Measurements from ENCODE around the gene HSD17B12. TPM values are rescaled to one million over a fixed set of nuclear protein-coding genes. Genes with fewer than 3 reads are reported as not detected.
"Not testable (repeated sequence)": the region's sequence is repeated elsewhere in the genome, so short reads cannot be mapped to it uniquely, and the experiment has no call there.

The HSD17B12 gene
- total and polyA plus RNA-seq, 2 of the 13 experiments (the other 11 are each of a cell fraction or from before 2014, with no cell fraction given) = 50.3 to 117 TPM

- peak; percentile 97 for TF ChIP-seq ZNF317 (CRISPR knock-in tag; IDR thresholded peaks at IDR 0.05)
- no peak for TF ChIP-seq IKZF4 (CRISPR knock-in tag; IDR thresholded peaks at IDR 0.05; ENCODE audit: borderline replicate concordance, low read depth, not compliant biosample characterization)
- no peak for TF ChIP-seq UBTF (CRISPR knock-in tag; IDR thresholded peaks at IDR 0.05)
- H3K9me3 ChIP-seq (ENCODE audit: low read length) = no peaks in the 10 kb centered on the region
- H3K79me2 ChIP-seq (ENCODE audit: insufficient read depth, low read length) = peaks cover 2% of the 10 kb centered on the region
- FAIRE-seq (no peak), DNase-seq (ENCODE audit: low spot score) (no peak), ATAC-seq (no peak)
- BruUV-seq (replicated peaks) = no TSS peak
- H3K4me1 ChIP-seq (ENCODE audit: insufficient read depth, low read length) = no peaks in the 10 kb centered on the region
- no peaks in the 10 kb centered on the region for H4K20me1 ChIP-seq (ENCODE audit: insufficient read depth, low read length)
- no peak overlapping the region for H3K9ac ChIP-seq (ENCODE audit: insufficient read depth, low read depth, low read length)
- in situ Hi-C loops (cut with HindIII; ENCODE audit: extremely low pct_ligation_motif_present, low pct_unique_long_range_greater_than_20kb) = no loop called here
- H3K4me2 ChIP-seq (ENCODE audit: low read depth, low read length) = no peak overlapping the region
- intact Hi-C loops (cut with micrococcal nuclease; ENCODE audit: unreplicated experiment) = no loop called here
- H3K4me3 ChIP-seq (replicated peaks in 1 of 3; ENCODE audit: insufficient read depth in 1 of 3, low read depth in 2 of 3, low read length in 3 of 3) = no peak overlapping the region
- H3K36me3 ChIP-seq (replicated peaks in 1 of 2; ENCODE audit: control insufficient read depth in 1 of 2, insufficient read depth in 2 of 2, low read length in 2 of 2) = peaks cover 4 to 10% of the 10 kb centered on the region in 2 experiments; a peak in 3 of 5 replicates
- WGBS (ENCODE audit: low lambda C conversion rate) = 98% methylated on average over 1 of the region's 1 CpG
- POLR2A ChIA-PET = no interaction called here
- no peak overlapping the region for H3K27ac ChIP-seq (ENCODE audit: extremely low read length, insufficient read depth, low read length)
- H3K27me3 ChIP-seq (ENCODE audit: control insufficient read depth in 1 of 2, insufficient read depth in 2 of 2, low read length in 2 of 2) = no peaks in the 10 kb centered on the region
- no peak overlapping the region for H2AFZ ChIP-seq (ENCODE audit: low read length)
- CTCF ChIA-PET (ENCODE audit: low intra/inter-chr PET ratio, low total read pairs) = no interaction called here
Measured at GRCh38 chr11:43765194-43765593, 84.7 kb downstream of the HSD17B12 start.

- intact Hi-C loops (cut with micrococcal nuclease; ENCODE audit: unreplicated experiment) = not testable (repeated sequence)
Measured at GRCh38 chr11:43768654-43769053, 88.1 kb downstream of the HSD17B12 start.

More at GRCh38 chr11:43768654-43769053, 88.1 kb downstream of the HSD17B12 start:
- in situ Hi-C loops (cut with HindIII; ENCODE audit: extremely low pct_ligation_motif_present, low pct_unique_long_range_greater_than_20kb); H3K4me2 ChIP-seq (ENCODE audit: low read depth, low read length); H3K4me1 ChIP-seq (ENCODE audit: insufficient read depth, low read length); ATAC-seq; H3K27ac ChIP-seq (ENCODE audit: extremely low read length, insufficient read depth, low read length); H3K9ac ChIP-seq (ENCODE audit: insufficient read depth, low read depth, low read length); H3K27me3 ChIP-seq (ENCODE audit: control insufficient read depth in 1 of 2, insufficient read depth in 2 of 2, low read length in 2 of 2); BruUV-seq (replicated peaks); H3K4me3 ChIP-seq (replicated peaks in 1 of 3; ENCODE audit: insufficient read depth in 1 of 3, low read depth in 2 of 3, low read length in 3 of 3); H4K20me1 ChIP-seq (ENCODE audit: insufficient read depth, low read length); H2AFZ ChIP-seq (ENCODE audit: low read length); POLR2A ChIA-PET; H3K79me2 ChIP-seq (ENCODE audit: insufficient read depth, low read length); FAIRE-seq; CTCF ChIA-PET (ENCODE audit: low intra/inter-chr PET ratio, low total read pairs); H3K9me3 ChIP-seq (ENCODE audit: low read length); DNase-seq (ENCODE audit: low spot score): not testable (repeated sequence)
- WGBS (ENCODE audit: low lambda C conversion rate) = 100% methylated on average over 5 of the region's 5 CpGs
- TF ChIP-seq NFYB (CRISPR knock-in tag; IDR thresholded peaks at IDR 0.05) = peak; percentile 53; the same call in 1 of the 2 replicates
- TF ChIP-seq MAFK (conservative IDR thresholded peaks at IDR 0.05 in 1 of 2, IDR thresholded peaks at IDR 0.05 in 1 of 2; ENCODE audit: low read length in 2 of 2) = peak; percentile 37 to 66; a peak in 2 of 4 replicates
- peak; percentile 50; the same call in 1 of the 2 replicates for TF ChIP-seq NFYC (CRISPR knock-in tag; IDR thresholded peaks at IDR 0.05)
- peak; percentile 57 for TF ChIP-seq MAFF (IDR thresholded peaks at IDR 0.05; ENCODE audit: low read depth, low read length)
- peaks cover 4 to 15% of the 10 kb centered on the region in 2 experiments; a peak in 3 of 5 replicates for H3K36me3 ChIP-seq (replicated peaks in 1 of 2; ENCODE audit: control insufficient read depth in 1 of 2, insufficient read depth in 2 of 2, low read length in 2 of 2)
